Muscle layer of colon (tissue), 2 donors: Measurements from ENCODE around the gene EXOC3L4.

Experiments used
- H3K27ac ChIP-seq: one replicate; pipeline ENCODE4 v1.7.0; 2013; ENCODE audit warnings: low read depth, mild to moderate bottlenecking, low read length, moderate library complexity
- H3K27me3 ChIP-seq, 2 donors: one replicate each; pipeline ENCODE4 v1.7.0; 2013; ENCODE audit warnings: low read length in 2 of 2, mild to moderate bottlenecking in 2 of 2; ENCODE audit not compliant: insufficient read depth in 2 of 2, control insufficient read depth in 1 of 2
- H3K36me3 ChIP-seq: one replicate; pipeline ENCODE4 v1.7.0; 2013; ENCODE audit warnings: mild to moderate bottlenecking, low read length; ENCODE audit not compliant: insufficient read depth
- H3K4me1 ChIP-seq: one replicate; pipeline ENCODE4 v1.7.0; 2013; ENCODE audit warnings: mild to moderate bottlenecking, low read length; ENCODE audit not compliant: insufficient read depth
- H3K4me3 ChIP-seq, 2 donors: one replicate each; pipeline ENCODE4 v1.7.0; 2013; ENCODE audit warnings: low read length in 2 of 2, low read depth in 1 of 2, mild to moderate bottlenecking in 1 of 2, moderate library complexity in 1 of 2
- H3K9ac ChIP-seq: one replicate; pipeline ENCODE4 v1.7.0; 2013; ENCODE audit warnings: low read length
- H3K9me3 ChIP-seq: one replicate; pipeline ENCODE4 v1.7.0; 2013; ENCODE audit warnings: mild to moderate bottlenecking, low read length
- donor health status: abdominal sarcoma.
- donor health status: Adenocarcinoma of cecum.

The EXOC3L4 gene

GRCh38 chr14:103086771-103087342, 7.7 kb upstream of the EXOC3L4 start:
- H3K4me1 ChIP-seq, result peaks cover 3% of the 10 kb centered on the region

GRCh38 chr14:103087343-103087835, 7.1 kb upstream of the EXOC3L4 start:
- Histone ChIP-seq H3K4me3 (no peak overlapping the region), H3K9me3 (no peaks in the 10 kb centered on the region), H3K27ac (no peak overlapping the region), H3K36me3 (no peaks in the 10 kb centered on the region), H3K9ac (no peak overlapping the region), H3K4me1 (peaks cover 3% of the 10 kb centered on the region), H3K27me3 (peaks cover 0 to 36% of the 10 kb centered on the region in 2 donors)

More at GRCh38 chr14:103086771-103087342, 7.7 kb upstream of the EXOC3L4 start:
- no peak overlapping the region for H3K9ac ChIP-seq
- peaks cover 0 to 36% of the 10 kb centered on the region in 2 donors for H3K27me3 ChIP-seq
- H3K9me3 ChIP-seq, result no peaks in the 10 kb centered on the region
- no peak overlapping the region for H3K27ac ChIP-seq
- H3K36me3 ChIP-seq, result no peaks in the 10 kb centered on the region
- H3K4me3 ChIP-seq, result no peak overlapping the region

GRCh38 chr14:103088921-103089320, 5.6 kb upstream of the EXOC3L4 start:
- peaks cover 0 to 29% of the 10 kb centered on the region in 2 donors for H3K27me3 ChIP-seq

GRCh38 chr14:103089386-103090335, 4.9 kb upstream of the EXOC3L4 start:
- Histone ChIP-seq H3K9me3 (no peaks in the 10 kb centered on the region), H3K36me3 (no peaks in the 10 kb centered on the region), H3K9ac (no peak overlapping the region), H3K27ac (no peak overlapping the region), H3K4me3 (no peak overlapping the region), H3K27me3 (peaks cover 0 to 21% of the 10 kb centered on the region in 2 donors), H3K4me1 (peaks cover 3% of the 10 kb centered on the region)

More at GRCh38 chr14:103088921-103089320, 5.6 kb upstream of the EXOC3L4 start:
- Histone ChIP-seq H3K27ac (no peak overlapping the region), H3K9ac (no peak overlapping the region), H3K4me3 (no peak overlapping the region), H3K36me3 (no peaks in the 10 kb centered on the region), H3K9me3 (no peaks in the 10 kb centered on the region), H3K4me1 (peaks cover 3% of the 10 kb centered on the region)

- H3K36me3 ChIP-seq, result no peaks in the 10 kb centered on the region
- no peak overlapping the region for H3K27ac ChIP-seq
- H3K4me1 ChIP-seq, result peaks cover 3% of the 10 kb centered on the region
- no peaks in the 10 kb centered on the region for H3K9me3 ChIP-seq
- peaks cover 0 to 12% of the 10 kb centered on the region in 2 donors for H3K27me3 ChIP-seq
- no peak overlapping the region for H3K9ac ChIP-seq
- H3K4me3 ChIP-seq, result peak overlapping the region in 1 of 2 donors; percentile 14
These were observed 4.0 kb upstream of the EXOC3L4 start for GRCh38 chr14:103090481-103091020.

- Histone ChIP-seq H3K9me3 (no peaks in the 10 kb centered on the region), H3K4me3 (peak overlapping the region; percentile 14 to 54), H3K27me3 (peaks cover 0 to 8% of the 10 kb centered on the region in 2 donors), H3K9ac (no peak overlapping the region), H3K36me3 (no peaks in the 10 kb centered on the region), H3K4me1 (peaks cover 3% of the 10 kb centered on the region), H3K27ac (no peak overlapping the region)
These were observed 3.3 kb upstream of the EXOC3L4 start for GRCh38 chr14:103091041-103091882.

GRCh38 chr14:103091883-103092222, 2.7 kb upstream of the EXOC3L4 start:
- Histone ChIP-seq H3K36me3 (no peaks in the 10 kb centered on the region), H3K27ac (no peak overlapping the region), H3K9me3 (no peaks in the 10 kb centered on the region), H3K4me3 (peak overlapping the region; percentile 14 to 54), H3K9ac (no peak overlapping the region), H3K4me1 (peaks cover 3% of the 10 kb centered on the region), H3K27me3 (peaks cover 0 to 8% of the 10 kb centered on the region in 2 donors)

- Histone ChIP-seq H3K4me3 (peak overlapping the region in 1 of 2 donors; percentile 27), H3K36me3 (no peaks in the 10 kb centered on the region), H3K4me1 (peaks cover 3% of the 10 kb centered on the region), H3K9ac (no peak overlapping the region), H3K27me3 (peaks cover 0 to 8% of the 10 kb centered on the region in 2 donors), H3K27ac (no peak overlapping the region), H3K9me3 (no peaks in the 10 kb centered on the region)
These were observed 594 bp upstream of the EXOC3L4 start for GRCh38 chr14:103093856-103094405.

GRCh38 chr14:103095210-103095778, 769 bp downstream of the EXOC3L4 start:
- no peak overlapping the region for H3K9ac ChIP-seq
- no peak overlapping the region for H3K27ac ChIP-seq
- peak overlapping the region in 1 of 2 donors; percentile 37 for H3K4me3 ChIP-seq
- no peaks in the 10 kb centered on the region for H3K9me3 ChIP-seq
- no peaks in the 10 kb centered on the region for H3K36me3 ChIP-seq
- peaks cover 3% of the 10 kb centered on the region for H3K4me1 ChIP-seq
- peaks cover 0 to 14% of the 10 kb centered on the region in 2 donors for H3K27me3 ChIP-seq

GRCh38 chr14:103096387-103096786, 1.9 kb downstream of the EXOC3L4 start:
- Histone ChIP-seq H3K9ac (no peak overlapping the region), H3K4me3 (no peak overlapping the region), H3K36me3 (no peaks in the 10 kb centered on the region), H3K27ac (no peak overlapping the region), H3K9me3 (no peaks in the 10 kb centered on the region), H3K27me3 (peaks cover 0 to 8% of the 10 kb centered on the region in 2 donors), H3K4me1 (no peaks in the 10 kb centered on the region)
